Activated CD8-positive, alpha-beta memory T cell treated with anti-CD3 and anti-CD28 coated beads, Interleukin-2, amount 50 U/mL, for 24 hours (primary cell): ENCODE results near the gene SLC44A5.
"Not testable (repeated sequence)": the region's sequence is repeated elsewhere in the genome, so short reads cannot be mapped to it uniquely, and the experiment has no call there.

Source experiments
- DNase-seq: peaks from one replicate; pipeline ENCODE4 v3.0.0-alpha.2; 2020; ENCODE audit errors: extremely low read depth

Gene SLC44A5

GRCh38 chr1:75611014-75611413, at the start of gene SLC44A5:
Gene SLC44A5, minus strand, starts transcription at chr1:75611114. Its CDS starts 69,667 bp downstream, at chr1:75541447.
- no peak for DNase-seq

GRCh38 chr1:75655931-75656330, 45.0 kb upstream of the SLC44A5 start:
- no peak for DNase-seq

- DNase-seq = not testable (repeated sequence)
Measured at GRCh38 chr1:75647183-75647582, 36.3 kb upstream of the SLC44A5 start.

- DNase-seq = not testable (repeated sequence)
Measured at GRCh38 chr1:75645153-75645552, 34.2 kb upstream of the SLC44A5 start.

GRCh38 chr1:75643460-75643859, 32.5 kb upstream of the SLC44A5 start:
- no peak for DNase-seq

- no peak for DNase-seq
Measured at GRCh38 chr1:75641325-75641724, 30.4 kb upstream of the SLC44A5 start.

GRCh38 chr1:75640137-75640536, 29.2 kb upstream of the SLC44A5 start:
- DNase-seq = no peak

- DNase-seq = no peak
Measured at GRCh38 chr1:75632350-75632949, 21.5 kb upstream of the SLC44A5 start.

GRCh38 chr1:75630998-75631397, 20.1 kb upstream of the SLC44A5 start:
- no peak for DNase-seq

- no peak for DNase-seq
Measured at GRCh38 chr1:75630004-75630594, 19.2 kb upstream of the SLC44A5 start.

GRCh38 chr1:75625795-75626194, 14.9 kb upstream of the SLC44A5 start:
- no peak for DNase-seq

GRCh38 chr1:75618382-75618781, 7.5 kb upstream of the SLC44A5 start:
- DNase-seq = no peak

GRCh38 chr1:75616436-75617433, 5.8 kb upstream of the SLC44A5 start:
- no peak for DNase-seq

- no peak for DNase-seq
Measured at GRCh38 chr1:75615613-75616435, 4.9 kb upstream of the SLC44A5 start.

GRCh38 chr1:75614399-75614756, 3.5 kb upstream of the SLC44A5 start:
- DNase-seq = no peak

- no peak for DNase-seq
Measured at GRCh38 chr1:75613916-75614315, 3.0 kb upstream of the SLC44A5 start.

GRCh38 chr1:75612976-75613375, 2.1 kb upstream of the SLC44A5 start:
- DNase-seq = no peak

GRCh38 chr1:75602486-75602885, 8.4 kb downstream of the SLC44A5 start:
- DNase-seq = no peak

- no peak for DNase-seq
Measured at GRCh38 chr1:75600781-75601180, 10.1 kb downstream of the SLC44A5 start.

GRCh38 chr1:75594327-75594726, 16.6 kb downstream of the SLC44A5 start:
- DNase-seq = no peak

- not testable (repeated sequence) for DNase-seq
Measured at GRCh38 chr1:75593457-75593856, 17.5 kb downstream of the SLC44A5 start.

GRCh38 chr1:75589637-75590036, 21.3 kb downstream of the SLC44A5 start:
- no peak for DNase-seq
